ENCODE results near the gene MTURN.

GRCh38 chr7:30183749-30184369 is 49.1 kb downstream of the MTURN start:
- TF ChIP-seq REST (IDR thresholded peaks at IDR 0.05) (no peak), E2F6 (IDR thresholded peaks at IDR 0.05; ENCODE audit: borderline replicate concordance, low read depth) (no peak), SMC3 (IDR thresholded peaks at IDR 0.05) (no peak), CTCF (IDR thresholded peaks at IDR 0.05) (no peak), FOSL2 (IDR thresholded peaks at IDR 0.05) (no peak), FOSL2 (CRISPR knock-in tag; IDR thresholded peaks at IDR 0.05) (no peak), JUNB (IDR thresholded peaks at IDR 0.05) (no peak), FOSB (CRISPR knock-in tag; IDR thresholded peaks at IDR 0.05) (no peak), EHMT2 (IDR thresholded peaks at IDR 0.05; ENCODE audit: low read depth) (no peak), HES2 (IDR thresholded peaks at IDR 0.05) (no peak), POLR2A (IDR thresholded peaks at IDR 0.05; ENCODE audit: low read length) (no peak)
